ENCODE measurements around the gene CFHR1.
"Not testable (repeated sequence)": the region's sequence is repeated elsewhere in the genome, so short reads cannot be mapped to it uniquely, and the experiment has no call there.

Gene CFHR1

GRCh38 chr1:196777603-196778002 lies 41.9 kb upstream of the CFHR1 start:
- Histone ChIP-seq H3K4me2 (ENCODE audit: low read length) (no peak overlapping the region), H3K27ac (ENCODE audit: low read length) (no peak overlapping the region), H3K4me1 (ENCODE audit: low read length) (peaks cover 13% of the 10 kb centered on the region), H3K4me3 (ENCODE audit: low read length) (no peak overlapping the region), H3K9ac (ENCODE audit: low read length) (no peak overlapping the region), H3K9me3 (ENCODE audit: insufficient read depth, low read length) (no peaks in the 10 kb centered on the region), H3K36me3 (replicated peaks; ENCODE audit: low read depth, low read length) (no peaks in the 10 kb centered on the region), H3K27me3 (ENCODE audit: low read depth, low read length) (no peaks in the 10 kb centered on the region; the same call in 1 of the 2 replicates), H4K20me1 (ENCODE audit: insufficient read depth, low read length) (no peaks in the 10 kb centered on the region), H2AFZ (ENCODE audit: low read depth, low read length) (no peak overlapping the region), H3K79me2 (ENCODE audit: low read length) (no peaks in the 10 kb centered on the region)
- TF ChIP-seq EZH2phosphoT487 (IDR thresholded peaks at IDR 0.05; ENCODE audit: low read depth) = no peak
- no peak for TF ChIP-seq CTCF (IDR thresholded peaks at IDR 0.05; ENCODE audit: low read depth, low read length)

- Histone ChIP-seq H3K4me2 (ENCODE audit: low read length) (no peak overlapping the region), H3K9ac (ENCODE audit: low read length) (no peak overlapping the region), H3K9me3 (ENCODE audit: insufficient read depth, low read length) (no peaks in the 10 kb centered on the region), H4K20me1 (ENCODE audit: insufficient read depth, low read length) (no peaks in the 10 kb centered on the region), H3K36me3 (replicated peaks; ENCODE audit: low read depth, low read length) (no peaks in the 10 kb centered on the region), H3K4me1 (ENCODE audit: low read length) (peaks cover 7% of the 10 kb centered on the region), H3K4me3 (ENCODE audit: low read length) (no peak overlapping the region), H3K27ac (ENCODE audit: low read length) (no peak overlapping the region), H3K27me3 (ENCODE audit: low read depth, low read length) (no peaks in the 10 kb centered on the region), H2AFZ (ENCODE audit: low read depth, low read length) (no peak overlapping the region), H3K79me2 (ENCODE audit: low read length) (no peaks in the 10 kb centered on the region)
- TF ChIP-seq CTCF (IDR thresholded peaks at IDR 0.05; ENCODE audit: low read depth, low read length) (no peak), EZH2phosphoT487 (IDR thresholded peaks at IDR 0.05; ENCODE audit: low read depth) (no peak)
Measured at GRCh38 chr1:196779093-196779492, 40.4 kb upstream of the CFHR1 start.

GRCh38 chr1:196791252-196791651 lies 28.3 kb upstream of the CFHR1 start:
- not testable (repeated sequence) for H3K9ac ChIP-seq (ENCODE audit: low read length); H3K27me3 ChIP-seq (ENCODE audit: low read depth, low read length); H3K4me2 ChIP-seq (ENCODE audit: low read length); H3K4me3 ChIP-seq (ENCODE audit: low read length); H3K4me1 ChIP-seq (ENCODE audit: low read length); H3K9me3 ChIP-seq (ENCODE audit: insufficient read depth, low read length); H3K36me3 ChIP-seq (replicated peaks; ENCODE audit: low read depth, low read length); H3K79me2 ChIP-seq (ENCODE audit: low read length); H3K27ac ChIP-seq (ENCODE audit: low read length); H4K20me1 ChIP-seq (ENCODE audit: insufficient read depth, low read length); H2AFZ ChIP-seq (ENCODE audit: low read depth, low read length)

GRCh38 chr1:196794103-196794502 lies 25.4 kb upstream of the CFHR1 start:
- not testable (repeated sequence) for H3K36me3 ChIP-seq (replicated peaks; ENCODE audit: low read depth, low read length); H3K79me2 ChIP-seq (ENCODE audit: low read length); H3K4me2 ChIP-seq (ENCODE audit: low read length); H3K9ac ChIP-seq (ENCODE audit: low read length); H3K9me3 ChIP-seq (ENCODE audit: insufficient read depth, low read length); H3K4me1 ChIP-seq (ENCODE audit: low read length); H3K27ac ChIP-seq (ENCODE audit: low read length); H2AFZ ChIP-seq (ENCODE audit: low read depth, low read length); H4K20me1 ChIP-seq (ENCODE audit: insufficient read depth, low read length); H3K4me3 ChIP-seq (ENCODE audit: low read length); H3K27me3 ChIP-seq (ENCODE audit: low read depth, low read length)

GRCh38 chr1:196797891-196798290 lies 21.6 kb upstream of the CFHR1 start:
- no peak overlapping the region for H3K4me3 ChIP-seq (ENCODE audit: low read length)
- no peak for TF ChIP-seq EZH2phosphoT487 (IDR thresholded peaks at IDR 0.05; ENCODE audit: low read depth)
- no peak for TF ChIP-seq CTCF (IDR thresholded peaks at IDR 0.05; ENCODE audit: low read depth, low read length)
- no peak overlapping the region for H3K27ac ChIP-seq (ENCODE audit: low read length)
- H4K20me1 ChIP-seq (ENCODE audit: insufficient read depth, low read length) = no peaks in the 10 kb centered on the region
- H3K9ac ChIP-seq (ENCODE audit: low read length) = no peak overlapping the region
- no peak overlapping the region for H3K4me2 ChIP-seq (ENCODE audit: low read length)
- H2AFZ ChIP-seq (ENCODE audit: low read depth, low read length) = no peak overlapping the region
- H3K79me2 ChIP-seq (ENCODE audit: low read length) = no peaks in the 10 kb centered on the region
- no peaks in the 10 kb centered on the region for H3K9me3 ChIP-seq (ENCODE audit: insufficient read depth, low read length)
- no peaks in the 10 kb centered on the region for H3K27me3 ChIP-seq (ENCODE audit: low read depth, low read length)
- no peaks in the 10 kb centered on the region for H3K36me3 ChIP-seq (replicated peaks; ENCODE audit: low read depth, low read length)
- no peaks in the 10 kb centered on the region for H3K4me1 ChIP-seq (ENCODE audit: low read length)

GRCh38 chr1:196801920-196802319 lies 17.6 kb upstream of the CFHR1 start:
- H3K4me2 ChIP-seq (ENCODE audit: low read length); H3K36me3 ChIP-seq (replicated peaks; ENCODE audit: low read depth, low read length); H3K27ac ChIP-seq (ENCODE audit: low read length); H3K4me3 ChIP-seq (ENCODE audit: low read length); H2AFZ ChIP-seq (ENCODE audit: low read depth, low read length); H3K4me1 ChIP-seq (ENCODE audit: low read length); H3K27me3 ChIP-seq (ENCODE audit: low read depth, low read length); H3K79me2 ChIP-seq (ENCODE audit: low read length); H3K9ac ChIP-seq (ENCODE audit: low read length); H4K20me1 ChIP-seq (ENCODE audit: insufficient read depth, low read length); H3K9me3 ChIP-seq (ENCODE audit: insufficient read depth, low read length): not testable (repeated sequence)
